Measurements from ENCODE around the gene ZNF563. TPM values are rescaled to one million over a fixed set of nuclear protein-coding genes. Genes with fewer than 3 reads are reported as not detected.
"Not testable (repeated sequence)": the region's sequence is repeated elsewhere in the genome, so short reads cannot be mapped to it uniquely, and the experiment has no call there.

ZNF563 gene
- total RNA-seq = 1 to 10 TPM; 3.8 to 6.3 TPM
- long read RNA-seq, partial matches to known transcripts = 0 of 4 reads
- long read RNA-seq, other reads (novel, unspliced or antisense) = 1 of 4 reads

DNA sequence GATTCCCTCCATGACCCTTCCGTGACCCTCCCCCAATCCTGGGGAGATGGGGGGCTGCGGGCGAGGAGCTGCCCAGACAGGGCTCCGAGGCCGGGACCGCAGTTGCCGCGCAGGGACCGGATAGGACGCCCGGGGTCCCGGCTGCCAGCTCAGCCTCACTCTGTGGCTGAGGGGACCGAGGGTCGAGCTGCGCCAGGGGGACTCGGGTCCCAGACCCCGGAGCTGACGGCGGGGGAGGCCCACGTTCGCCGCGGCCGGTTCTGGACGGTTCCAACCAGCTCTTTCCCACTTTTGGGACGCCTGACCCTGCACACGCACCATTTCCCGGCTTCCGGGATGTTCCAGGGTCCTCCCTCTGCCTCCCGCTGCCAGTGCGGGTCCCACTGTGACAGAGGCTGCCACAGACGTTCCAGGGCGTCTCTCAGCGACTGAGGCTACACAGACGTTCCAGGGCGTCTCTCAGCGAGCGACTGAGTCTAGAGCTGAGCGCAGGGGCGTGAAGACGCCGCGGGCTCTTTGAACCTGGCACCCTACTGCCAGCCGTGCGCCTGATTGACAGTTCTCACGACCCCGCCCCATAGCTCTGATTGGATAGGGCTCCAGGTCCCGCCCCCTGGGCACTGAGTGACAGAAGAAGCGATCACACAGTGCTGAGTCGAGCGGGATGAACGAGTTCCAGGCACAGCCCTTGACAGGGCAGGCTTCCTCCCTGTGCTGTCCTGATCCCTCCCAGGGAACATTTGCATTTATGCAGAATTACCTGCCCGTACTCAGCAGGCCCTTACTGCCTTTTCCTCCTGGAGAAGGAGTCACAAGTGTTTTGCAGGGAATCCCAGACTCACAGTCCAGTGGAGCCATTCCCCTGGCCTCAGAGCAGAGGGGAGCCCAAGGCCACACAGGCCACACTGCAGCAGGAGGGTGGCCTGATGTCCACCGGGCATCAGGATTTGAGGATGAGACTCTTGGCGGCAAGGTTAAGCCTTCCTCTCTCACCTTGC is at the start of gene ZNF563:
ZNF563 (minus strand) TSS at position 472 of the 998 bp plus-strand sequence; CDS start at position 321, 151 bp downstream.
- peak; percentile 99 for DNase-seq
- intact Hi-C loops (cut with DNase I) = loop anchor here in 1 of 2 donors (5.0 kb wide), 1 partner anchor 41 kb away; the partner anchor contains the start of gene ZNF44
- ATAC-seq = peak; percentile 99 to 100

DNA sequence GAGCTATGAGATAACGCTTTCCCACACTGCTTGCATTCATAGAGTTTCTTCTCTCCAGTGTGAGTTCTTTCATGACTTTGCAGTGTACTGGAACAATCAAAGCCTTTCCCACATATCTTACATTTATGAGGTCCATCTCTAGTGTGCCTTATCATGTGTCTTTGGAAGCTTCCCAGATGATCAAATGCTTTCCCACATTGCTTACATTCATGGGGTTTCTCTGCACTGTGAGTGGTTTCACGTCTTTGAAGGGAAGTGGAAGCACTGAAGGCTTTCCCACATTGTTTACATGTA is 47.0 kb upstream of the ZNF563 start:
- ATAC-seq = no peak
- intact Hi-C loops (cut with DNase I) = no loop called here
- no peak for DNase-seq

DNA sequence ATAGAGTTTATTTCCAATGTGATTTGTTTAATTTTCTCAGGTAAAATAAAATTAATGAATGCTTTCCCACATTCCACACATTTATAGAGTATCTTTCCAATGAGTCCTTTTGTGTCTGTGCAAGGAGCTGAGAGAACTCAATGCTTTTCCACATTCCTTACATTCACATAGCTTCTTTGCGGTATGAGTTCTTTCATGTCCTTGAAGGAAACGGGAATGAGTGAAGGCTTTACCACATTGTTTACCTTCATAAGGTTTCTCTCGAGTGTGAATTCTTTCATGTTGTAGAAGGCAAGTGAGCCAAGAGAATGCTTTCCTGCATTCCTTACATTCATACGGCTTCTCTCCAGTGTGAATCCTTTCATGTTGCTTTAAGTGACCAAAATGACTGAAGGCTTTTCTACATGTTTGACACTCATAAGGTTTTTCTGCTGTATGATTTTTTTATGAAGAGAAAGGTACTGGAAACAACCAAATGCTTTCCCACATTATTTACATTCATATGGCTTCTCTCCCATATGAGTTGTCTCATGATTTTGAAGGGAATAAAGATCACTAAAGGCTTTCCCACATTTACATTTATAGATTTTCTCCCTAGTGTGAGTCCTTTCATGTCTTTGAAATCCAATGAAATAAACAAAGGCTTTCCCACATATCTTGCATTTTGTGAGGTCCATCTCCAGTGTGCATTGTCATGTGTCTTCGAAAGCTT is 46.5 kb upstream of the ZNF563 start:
- no peak for ATAC-seq
- no peak for DNase-seq

DNA sequence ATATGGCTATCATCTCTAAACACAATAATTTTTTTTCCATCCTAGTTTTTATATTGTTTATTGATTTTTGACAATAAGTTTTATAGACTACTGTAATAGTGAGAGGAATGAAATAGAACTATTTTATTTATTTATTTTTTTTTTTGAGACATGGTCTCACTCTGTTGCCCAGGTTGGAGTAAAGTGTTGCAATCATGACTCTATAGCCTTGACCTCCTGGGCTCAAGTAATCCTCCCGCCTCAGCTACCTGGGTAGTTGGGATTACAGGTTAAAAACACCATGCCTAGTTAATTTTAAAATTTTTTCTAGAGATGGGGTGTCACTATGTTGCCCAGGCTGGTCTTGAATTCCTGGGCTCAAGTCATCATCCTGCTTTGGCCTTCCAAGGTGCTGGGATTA is 40.6 kb upstream of the ZNF563 start:
- DNase-seq (no peak), ATAC-seq (no peak)
- intact Hi-C loops (cut with DNase I) = no loop called here

More for the DNA sequence above, 46.5 kb upstream of the ZNF563 start:
- intact Hi-C loops (cut with DNase I) = no loop called here

DNA sequence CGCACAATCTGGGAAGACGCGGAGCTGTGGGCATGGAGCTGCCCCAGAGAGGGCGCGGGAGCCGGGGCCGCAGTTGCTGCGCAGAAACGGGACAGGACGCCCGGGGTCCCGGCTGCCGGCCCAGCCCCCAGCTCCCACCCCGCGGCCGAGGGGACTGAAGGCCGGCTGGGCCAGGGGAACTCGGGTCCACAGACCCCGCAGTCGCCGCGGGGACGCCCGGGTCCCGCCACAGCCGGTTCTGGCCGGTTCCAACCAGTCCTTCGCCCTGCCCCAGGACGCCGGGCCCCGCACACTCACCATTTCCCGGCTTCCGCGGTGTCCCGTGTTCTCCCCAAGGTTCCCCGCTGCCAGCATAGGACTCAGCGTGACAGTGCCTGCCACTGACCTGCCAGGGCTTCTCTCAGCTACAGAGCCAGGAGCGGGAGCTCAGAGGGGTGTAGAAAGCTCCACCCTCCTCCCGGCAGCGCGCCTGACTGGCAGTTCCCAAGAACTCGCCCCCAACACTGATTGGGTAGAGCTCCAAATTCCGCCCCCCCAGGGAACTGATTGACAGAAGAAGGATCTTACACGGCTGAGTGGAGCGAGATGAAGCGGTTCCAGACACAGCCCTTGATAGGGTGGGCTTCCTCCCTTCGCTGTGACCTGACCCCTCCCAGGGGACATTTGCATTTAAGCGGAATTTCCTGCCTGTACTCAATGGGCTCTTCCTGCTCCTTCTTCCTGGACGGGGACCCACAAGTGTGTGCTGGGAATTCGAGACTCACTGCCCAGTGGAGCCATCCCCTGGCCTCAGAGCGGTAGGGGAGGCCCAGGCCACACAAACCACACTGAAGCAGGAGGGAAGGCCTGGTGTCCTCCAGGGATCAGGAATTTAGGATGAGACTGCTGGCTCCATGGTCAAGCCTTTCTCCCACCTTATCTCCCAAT is 32.1 kb upstream of the ZNF563 start, which contains the start of gene ZNF442:
ZNF442 (minus strand) TSS at position 448 of the 927 bp plus-strand sequence. CDS start 2,052 bp downstream, outside the sequence.
- intact Hi-C loops (cut with DNase I) = loop anchor here in 1 of 2 donors (2.0 kb wide), 1 partner anchor 71 kb away; the partner anchor contains the start of gene ZNF44
- DNase-seq = peak; percentile 98
- ATAC-seq = peak; percentile 98 to 100

DNA sequence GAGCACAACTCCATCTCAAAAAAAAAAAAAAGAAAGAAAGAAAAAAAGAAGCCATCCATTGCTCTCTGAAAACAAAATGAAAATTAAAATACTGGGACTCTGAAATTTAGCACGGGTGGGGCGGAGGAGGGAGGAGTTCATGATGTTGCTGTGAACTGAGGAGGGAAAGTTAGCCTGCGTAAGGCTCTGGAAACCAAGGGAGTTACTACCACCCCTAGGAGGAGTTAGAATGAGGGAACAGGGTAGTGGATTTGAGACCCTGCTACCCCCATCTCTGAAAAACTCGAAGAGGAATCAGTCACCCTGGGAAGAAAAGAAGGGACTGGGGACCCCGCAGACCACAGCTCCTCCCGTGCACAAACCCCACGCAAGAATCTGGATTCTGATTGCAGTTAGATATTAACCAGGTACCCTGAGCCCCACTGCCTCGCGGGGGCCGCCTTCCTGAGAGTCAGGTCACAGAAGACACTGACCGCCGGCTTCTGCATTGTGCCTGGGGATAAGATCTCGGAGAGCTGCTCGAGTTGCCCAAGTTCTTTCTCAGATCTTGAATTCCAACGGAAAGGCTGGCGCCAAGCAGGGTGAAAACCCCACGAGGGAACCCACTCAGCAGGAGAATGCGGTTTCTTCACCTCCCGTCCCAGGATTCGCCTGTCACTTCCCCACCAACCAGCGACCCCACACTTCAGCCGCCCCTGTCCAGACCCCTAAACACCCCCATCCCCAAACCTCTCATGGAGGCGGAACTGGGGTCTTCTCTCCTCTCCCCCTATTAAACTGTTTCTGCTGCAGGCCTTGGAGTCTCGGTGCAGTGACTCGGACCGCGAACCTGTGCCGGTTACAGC is 31.2 kb upstream of the ZNF563 start:
- intact Hi-C loops (cut with DNase I) = loop anchor here in 1 of 2 donors (2.0 kb wide), 1 partner anchor 70 kb away; the partner anchor contains the start of gene ZNF44
- DNase-seq = peak; percentile 30
- peak; percentile 2 to 19 for ATAC-seq

DNA sequence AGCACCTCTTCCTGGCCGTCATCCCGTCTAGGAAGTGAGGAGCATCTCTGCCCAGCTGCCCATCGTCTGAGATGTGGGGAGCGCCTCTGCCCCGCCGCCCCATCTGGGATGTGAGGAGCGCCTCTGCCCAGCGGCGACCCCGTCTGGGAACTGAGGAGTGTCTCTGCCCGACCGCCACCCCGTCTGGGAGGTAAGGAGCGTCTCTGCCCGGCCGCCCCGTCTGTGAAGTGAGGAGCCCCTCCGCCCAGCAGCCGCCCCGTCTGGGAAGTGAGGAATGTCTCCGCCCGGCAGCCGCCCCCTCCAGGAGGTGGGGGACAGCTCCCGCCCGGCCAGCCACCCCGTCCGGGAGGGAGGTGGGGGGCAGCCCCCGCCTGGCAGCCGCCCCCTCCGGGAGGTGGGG is 28.8 kb upstream of the ZNF563 start:
- intact Hi-C loops (cut with DNase I); DNase-seq; ATAC-seq: not testable (repeated sequence)

DNA sequence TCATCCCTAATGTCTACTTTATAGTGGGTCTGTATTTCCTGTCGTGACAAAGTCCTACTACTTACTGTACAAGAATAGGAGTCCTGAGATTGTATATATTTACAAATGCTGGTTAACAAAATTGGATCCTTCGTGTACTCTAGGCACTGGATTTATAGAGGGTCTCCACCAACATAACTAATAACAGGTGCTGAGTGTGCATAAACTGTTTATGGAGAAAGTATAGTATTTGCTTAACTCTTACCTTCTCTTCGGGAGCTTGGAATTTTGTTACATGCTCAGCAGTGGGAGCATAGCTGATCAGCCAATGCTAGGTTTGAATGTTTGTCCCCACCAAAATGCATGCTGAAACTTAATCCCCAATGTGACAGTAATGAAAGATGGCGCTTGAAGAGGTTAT is 19.9 kb upstream of the ZNF563 start:
- no peak for ATAC-seq
- DNase-seq = no peak
- intact Hi-C loops (cut with DNase I) = no loop called here

DNA sequence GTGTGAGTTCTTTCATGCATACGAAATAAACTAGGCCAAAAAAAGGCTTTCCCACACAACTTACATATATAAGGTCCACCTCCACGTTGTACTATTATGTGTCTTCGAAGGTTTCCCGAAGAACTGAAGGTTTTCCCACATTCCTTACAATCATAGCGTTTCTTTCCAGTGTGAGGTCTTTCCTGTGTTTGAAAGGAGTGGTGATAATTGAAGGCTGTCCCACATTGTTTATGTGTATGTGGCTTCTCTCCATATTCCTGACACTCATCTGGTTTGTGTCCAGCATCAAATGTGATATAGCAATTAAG is 17.4 kb upstream of the ZNF563 start:
- DNase-seq (no peak), ATAC-seq (no peak)
- intact Hi-C loops (cut with DNase I) = no loop called here

DNA sequence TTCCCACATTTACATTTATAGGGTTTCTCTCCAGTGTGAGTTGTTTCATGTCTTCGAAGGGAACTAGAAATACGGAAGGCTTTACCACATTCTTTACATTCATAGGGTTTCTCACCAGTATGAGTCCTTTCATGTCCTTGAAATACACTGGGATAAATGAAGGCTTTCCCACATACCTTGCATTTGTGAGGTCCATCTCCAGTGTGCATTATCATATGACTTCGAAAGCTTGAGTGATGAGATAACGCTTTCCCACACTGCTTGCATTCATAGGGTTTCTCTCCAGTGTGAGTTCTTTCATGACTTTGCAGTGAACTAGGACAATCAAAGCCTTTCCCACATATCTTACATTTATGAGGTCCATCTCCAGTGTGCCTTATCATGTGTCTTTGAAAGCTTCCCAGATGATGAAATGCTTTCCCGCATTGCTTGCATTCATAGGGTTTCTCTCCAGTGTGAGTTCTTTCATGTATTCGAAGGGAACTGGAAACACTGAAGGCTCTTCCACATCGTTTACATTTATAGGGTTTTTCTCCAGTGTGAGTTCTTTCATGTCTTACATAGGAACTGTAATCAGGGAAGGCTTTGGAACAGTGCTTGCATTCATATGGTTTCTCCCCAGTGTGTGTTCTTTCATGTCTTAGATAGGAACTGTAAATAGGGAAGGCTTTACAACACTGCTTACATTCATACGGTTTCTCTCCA is 16.9 kb upstream of the ZNF563 start:
- intact Hi-C loops (cut with DNase I) = no loop called here
- DNase-seq (no peak), ATAC-seq (no peak)

DNA sequence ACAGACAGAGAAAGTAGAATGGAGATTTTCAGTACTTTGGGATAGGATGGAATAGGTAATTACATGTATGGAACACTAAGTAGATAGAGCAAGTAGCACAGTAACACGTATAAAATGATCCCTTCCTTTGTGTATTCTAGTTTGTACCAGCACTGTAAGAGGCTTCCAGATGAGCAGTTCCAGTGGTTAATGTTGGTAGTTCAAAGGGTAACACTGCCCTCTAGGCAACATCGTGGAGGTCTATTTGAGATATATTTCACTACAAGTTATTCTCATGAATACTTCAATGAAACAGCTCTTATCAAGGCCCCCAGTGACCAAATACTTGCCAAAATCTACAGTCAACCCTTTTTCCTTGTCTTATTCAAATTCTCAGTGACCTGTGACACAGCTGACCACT is 13.5 kb upstream of the ZNF563 start:
- intact Hi-C loops (cut with DNase I) = no loop called here
- DNase-seq (no peak), ATAC-seq (no peak)

DNA sequence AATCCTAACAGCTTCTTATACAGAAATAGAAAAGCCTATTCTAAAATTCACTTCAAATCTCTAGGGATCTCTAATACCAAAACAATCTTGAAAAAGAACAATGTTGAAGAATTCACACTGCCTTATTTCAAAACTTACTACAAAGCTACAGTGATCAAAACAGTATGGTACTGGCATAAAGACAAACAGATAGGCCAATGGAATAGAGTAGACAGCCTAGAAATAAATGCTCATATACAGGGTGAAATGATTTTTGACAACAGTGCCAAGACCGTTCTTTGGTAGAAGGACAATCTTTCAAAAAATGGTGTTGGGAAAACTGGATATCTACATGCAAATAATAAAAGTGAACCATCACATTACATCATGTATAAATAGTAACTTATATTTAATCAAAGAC is 11.8 kb upstream of the ZNF563 start:
- DNase-seq = no peak
- ATAC-seq = no peak
- intact Hi-C loops (cut with DNase I) = no loop called here

DNA sequence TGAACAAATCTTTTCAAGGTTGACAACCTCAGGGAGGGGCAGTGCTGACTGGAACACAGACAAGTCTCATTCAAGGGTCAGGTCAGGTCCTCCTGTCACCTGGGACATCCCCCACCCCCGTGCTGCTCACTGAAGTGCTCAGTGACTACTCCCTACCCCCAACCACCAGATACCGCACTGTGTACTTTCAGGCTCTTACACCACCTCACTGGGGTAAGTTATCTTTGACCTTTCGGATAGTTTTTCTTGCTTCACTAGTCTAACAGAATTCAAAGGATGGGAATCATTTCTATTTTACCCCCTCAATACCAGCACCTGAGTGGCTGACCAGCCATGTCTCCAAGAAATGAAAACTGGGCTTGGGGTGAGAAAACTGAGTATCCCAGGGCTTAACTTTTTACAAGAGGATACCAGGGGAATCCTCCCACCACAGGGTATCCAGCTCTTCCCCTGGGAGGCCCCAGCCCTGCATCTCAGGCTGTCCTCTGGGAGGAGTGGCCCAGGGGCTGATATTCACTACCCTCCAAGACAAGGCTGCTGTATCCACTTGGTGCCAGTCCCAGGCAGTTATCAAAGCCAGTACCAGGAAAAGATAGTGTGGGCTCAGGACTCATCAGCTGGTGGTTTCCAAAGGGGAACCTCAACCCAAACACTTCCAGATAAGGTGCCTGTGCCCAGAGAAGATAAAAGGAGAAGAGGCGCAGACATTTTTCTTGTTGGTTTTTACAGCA is 2.1 kb downstream of the ZNF563 start:
- intact Hi-C loops (cut with DNase I) = loop anchor here in 1 of 2 donors (5.0 kb wide), 1 partner anchor 39 kb away; the partner anchor contains the start of gene ZNF44
- ATAC-seq (peak in 1 of 2 donors; percentile 9), DNase-seq (no peak)

DNA sequence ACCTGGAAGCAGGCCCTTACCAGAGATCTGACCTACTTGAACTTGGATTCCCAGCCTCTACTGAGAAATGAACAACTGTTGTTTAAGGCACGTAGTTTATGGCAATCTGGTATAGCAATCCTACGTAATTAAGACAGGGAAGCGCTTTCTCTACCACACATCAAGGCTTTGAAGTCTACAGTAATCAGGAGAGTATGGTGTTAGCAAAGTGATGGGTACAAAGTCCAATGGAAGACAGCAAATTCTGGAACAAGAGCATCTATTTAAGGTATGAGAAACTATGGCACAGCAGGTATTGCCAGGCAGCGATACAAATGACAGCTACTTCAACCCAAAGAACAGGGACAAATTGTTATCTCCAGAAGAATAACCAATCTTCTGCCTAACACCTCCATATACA is 3.1 kb downstream of the ZNF563 start:
- intact Hi-C loops (cut with DNase I) = loop anchor here in 1 of 2 donors (5.0 kb wide), 1 partner anchor 38 kb away; the partner anchor contains the start of gene ZNF44
- DNase-seq = no peak
- ATAC-seq = no peak

DNA sequence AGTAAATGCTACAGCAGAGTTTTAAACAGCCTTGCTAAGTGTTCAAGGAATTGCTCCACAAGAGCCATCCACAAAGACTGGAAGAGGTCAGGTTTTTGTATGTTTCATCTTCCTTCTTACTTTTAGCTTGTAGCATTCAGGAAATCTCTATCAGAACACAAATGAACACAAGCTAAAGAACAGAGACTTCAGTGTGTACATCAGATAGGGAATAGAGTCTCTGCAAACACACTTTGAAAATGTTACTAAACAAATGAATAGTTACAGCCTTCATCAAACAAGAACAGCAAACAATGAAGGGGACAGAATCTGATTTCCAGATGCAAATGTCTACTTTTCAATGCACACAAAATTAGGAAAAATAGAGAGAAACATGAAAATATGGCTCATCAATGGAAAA is 7.7 kb downstream of the ZNF563 start:
- intact Hi-C loops (cut with DNase I) = no loop called here
- ATAC-seq (no peak), DNase-seq (no peak)

DNA sequence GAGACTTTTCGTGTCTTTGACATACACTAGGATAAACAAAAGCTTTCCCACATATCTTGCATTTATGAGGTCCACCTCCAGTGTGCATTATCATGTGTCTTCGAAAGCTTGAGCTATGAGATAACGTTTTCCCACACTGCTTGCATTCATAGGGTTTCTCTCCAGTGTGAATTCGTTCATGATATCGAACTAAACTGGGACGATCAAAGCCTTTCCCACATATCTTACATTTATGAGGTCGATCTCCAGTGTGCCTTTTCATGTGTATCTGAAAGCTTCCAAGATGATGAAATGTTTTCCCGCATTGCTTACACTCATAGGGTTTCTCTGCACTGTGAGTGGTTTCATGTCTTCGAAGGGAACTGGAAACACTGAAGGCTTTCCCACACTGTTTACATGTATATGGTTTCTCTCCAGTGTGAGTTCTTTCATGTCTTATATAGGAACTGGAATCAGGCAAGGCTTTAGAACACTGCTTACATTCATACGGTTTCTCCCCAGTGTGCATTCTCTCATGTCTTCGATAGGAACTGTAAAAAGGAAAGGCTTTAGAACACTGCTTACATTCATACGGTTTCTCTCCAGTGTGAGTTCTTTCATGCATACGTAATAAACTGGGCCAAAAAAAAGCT is 14.5 kb downstream of the ZNF563 start:
- DNase-seq (no peak), ATAC-seq (no peak)
- intact Hi-C loops (cut with DNase I) = no loop called here

All from left cardiac atrium (tissue), 4 donors.